ENCODE results near the gene ADGRF3.
"Not testable (repeated sequence)": the region's sequence is repeated elsewhere in the genome, so short reads cannot be mapped to it uniquely, and the experiment has no call there.

Gene ADGRF3

DNA sequence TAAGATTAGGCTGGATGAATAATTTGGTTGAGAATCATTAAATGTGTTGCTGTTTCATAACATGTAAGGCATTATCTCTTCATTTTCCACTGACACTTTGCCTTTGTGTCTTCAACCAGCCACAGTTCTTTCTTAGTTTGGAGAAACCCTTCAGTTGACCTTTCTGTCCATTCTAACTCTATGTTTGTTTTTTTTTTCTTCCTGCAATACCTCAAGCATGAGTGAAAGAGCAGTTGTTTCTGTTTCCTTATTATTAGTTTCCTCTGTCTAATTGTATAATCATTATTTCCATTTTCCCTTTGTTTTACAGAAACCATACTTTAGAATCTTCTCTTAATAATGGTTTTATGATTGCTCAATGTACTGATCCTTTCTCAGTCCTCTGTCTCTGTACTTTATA lies 76.2 kb downstream of the ADGRF3 start:
- DNase-seq: no peak

DNA sequence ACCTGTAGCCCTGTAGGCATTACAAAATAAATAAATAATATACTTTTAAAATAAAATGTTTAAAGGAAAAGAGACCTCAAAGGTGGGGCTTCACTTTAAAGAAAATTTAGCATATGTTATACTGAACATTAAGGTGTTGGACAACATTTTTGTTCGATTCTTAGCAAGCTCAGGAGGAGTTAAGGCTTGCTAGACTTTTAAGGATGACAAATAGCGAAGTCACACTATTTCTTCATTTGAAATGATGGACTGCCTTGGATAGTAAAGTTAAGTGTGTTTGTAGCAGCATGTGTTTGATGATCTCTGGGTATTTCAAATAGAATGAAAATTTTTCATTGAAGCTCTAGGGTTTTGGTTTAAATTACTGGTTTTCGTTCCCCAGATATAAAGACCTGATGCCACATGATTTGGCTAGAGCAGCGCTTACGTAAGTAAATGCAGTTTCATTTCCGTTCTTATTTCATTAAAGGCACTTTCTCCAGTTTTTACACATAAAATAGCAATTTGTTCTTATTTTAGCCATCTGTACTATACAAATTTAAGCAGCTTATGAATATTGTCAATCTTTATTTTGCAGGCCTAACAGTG lies 76.9 kb downstream of the ADGRF3 start:
- no peak for DNase-seq

DNA sequence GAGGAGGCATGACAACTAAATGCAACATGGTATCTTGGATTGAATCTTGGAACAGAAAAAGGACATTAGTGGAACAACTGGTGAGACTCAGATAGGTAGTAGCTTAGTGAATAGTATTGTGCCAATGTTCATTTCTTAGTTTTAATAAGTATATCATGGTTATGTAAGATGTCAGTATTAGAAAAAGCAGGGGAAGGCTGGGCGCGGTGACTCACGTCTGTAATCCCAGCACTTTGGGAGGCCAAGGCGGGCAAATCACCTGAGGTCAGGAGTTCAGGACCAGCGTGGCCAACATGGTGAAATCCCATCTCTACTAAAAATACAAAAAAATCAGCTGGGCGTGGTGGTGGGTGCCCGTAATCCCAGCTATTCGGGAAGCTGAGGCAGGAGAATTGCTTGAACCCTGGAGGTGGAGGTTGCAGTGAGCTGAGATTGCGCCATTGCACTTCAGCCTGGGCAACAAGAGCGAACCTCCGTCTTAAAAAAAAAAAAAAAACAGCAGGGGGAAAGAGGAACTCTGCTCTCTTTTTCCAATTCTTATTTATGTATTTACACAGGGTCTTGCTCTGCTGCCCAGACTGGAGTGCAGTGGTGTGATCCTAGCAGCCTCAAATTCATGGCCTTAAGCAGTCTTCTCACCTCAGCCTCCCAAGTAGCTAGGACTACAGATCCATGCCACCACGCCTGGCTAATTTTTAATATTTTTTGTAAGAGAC lies 77.8 kb downstream of the ADGRF3 start:
- not testable (repeated sequence) for DNase-seq

DNA sequence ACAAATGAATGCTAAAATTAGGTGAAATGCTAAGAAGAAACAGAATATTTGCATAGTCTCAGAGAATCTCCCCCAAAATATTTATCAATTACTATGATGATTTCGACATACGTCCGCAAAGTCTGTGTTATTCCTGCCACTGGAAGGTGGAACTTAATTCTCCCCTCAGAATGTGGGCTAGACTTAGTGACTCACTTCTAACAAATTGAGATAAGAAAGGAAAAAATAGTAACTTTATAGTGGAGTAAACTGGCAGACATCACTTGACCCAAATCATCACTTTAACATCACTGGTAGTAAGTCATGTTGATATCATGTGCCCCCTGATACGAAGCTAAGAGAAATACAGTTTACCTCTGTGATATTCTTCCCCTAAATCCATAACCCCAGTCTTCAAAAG lies 78.4 kb downstream of the ADGRF3 start:
- DNase-seq: no peak

DNA sequence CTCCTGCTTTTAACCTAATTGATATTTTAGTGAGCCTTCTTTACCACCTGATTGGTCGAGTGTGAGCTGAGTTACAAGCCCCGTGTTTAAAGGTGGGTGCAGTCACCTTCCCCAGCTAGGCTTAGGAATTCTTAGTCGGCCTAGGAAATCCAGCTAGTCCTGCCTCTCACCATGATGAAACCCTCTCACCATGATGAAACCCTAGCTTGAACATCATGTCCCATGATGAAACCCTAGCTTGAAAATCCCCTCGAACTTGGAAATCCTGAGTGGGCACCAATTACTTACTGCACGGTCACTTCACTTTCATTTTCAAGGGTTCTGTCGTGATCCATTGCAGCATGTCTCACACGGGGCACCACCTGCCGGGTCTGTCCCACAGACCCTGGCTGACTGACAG lies 87.8 kb downstream of the ADGRF3 start:
- not testable (repeated sequence) for DNase-seq

All from CD4-positive, alpha-beta T cell treated with Interleukin-21 for 1 hour (primary cell).